ENCODE results near the gene DACT2.
"Not testable (repeated sequence)": the region's sequence is repeated elsewhere in the genome, so short reads cannot be mapped to it uniquely, and the experiment has no call there.

DACT2 gene

DNA sequence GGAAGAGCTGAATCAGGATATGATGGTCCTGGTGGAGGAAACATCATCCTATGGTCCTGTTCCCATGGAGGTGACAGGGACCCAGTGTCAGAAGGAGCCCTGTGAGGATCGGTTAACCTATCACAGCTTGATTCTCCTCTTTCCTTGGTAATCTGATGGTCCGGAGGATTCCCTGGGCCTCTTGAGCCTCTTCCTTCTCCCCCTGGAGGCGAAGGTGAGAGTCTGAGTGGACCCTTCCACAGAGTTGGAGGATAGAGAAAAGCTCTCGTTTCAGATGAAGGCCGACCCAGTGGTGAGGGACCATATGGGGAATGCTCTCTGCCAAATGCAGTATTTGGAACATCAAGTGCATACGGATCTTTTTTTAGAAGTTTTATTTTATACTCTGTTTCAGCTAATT is 32.1 kb downstream of the DACT2 start:
- not testable (repeated sequence) for H3K9ac ChIP-seq (ENCODE audit: low read depth, low read length); H3K9me3 ChIP-seq (ENCODE audit: control insufficient read depth, insufficient read depth, low read length); H3K4me3 ChIP-seq (ENCODE audit: low read depth, low read length); H3K4me1 ChIP-seq (ENCODE audit: control insufficient read depth, insufficient read depth, low read length); H3K27ac ChIP-seq (ENCODE audit: low read depth, low read length); H3K36me3 ChIP-seq (ENCODE audit: control insufficient read depth, insufficient read depth, low read length); H3K27me3 ChIP-seq (ENCODE audit: control insufficient read depth, insufficient read depth, low read length)

DNA sequence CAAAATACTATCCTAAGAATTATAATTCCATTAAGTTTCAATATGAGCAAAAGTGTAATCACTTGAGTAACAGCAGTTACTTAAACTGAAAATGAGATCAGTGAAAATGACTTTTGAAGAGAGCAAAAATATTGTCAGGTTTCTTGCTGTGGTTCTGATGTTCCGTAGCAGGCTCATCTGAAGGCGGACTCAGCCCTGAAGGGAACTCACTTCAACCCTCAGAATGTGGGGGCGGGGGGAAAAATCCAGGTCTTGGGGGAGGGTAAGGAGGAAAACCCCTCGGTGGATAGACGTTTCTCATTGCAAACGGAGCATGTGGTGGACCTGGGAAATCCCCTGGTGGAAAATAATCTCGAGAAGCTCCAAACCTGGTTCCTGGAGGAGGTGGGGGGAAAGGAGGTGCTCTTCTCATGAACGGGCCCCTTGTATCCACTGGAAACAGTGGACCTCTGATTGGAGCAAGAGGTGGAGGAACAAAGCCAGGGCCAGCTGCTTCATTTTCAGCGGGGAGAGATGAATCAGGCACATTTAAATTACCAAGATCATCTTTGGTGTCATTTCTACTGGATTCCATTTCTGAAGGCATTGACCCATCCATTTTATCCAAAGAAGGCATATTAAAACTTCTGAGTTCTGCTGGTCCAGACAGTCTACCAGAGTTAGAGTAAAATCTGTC is 32.7 kb downstream of the DACT2 start:
- H3K36me3 ChIP-seq (ENCODE audit: control insufficient read depth, insufficient read depth, low read length); H3K27me3 ChIP-seq (ENCODE audit: control insufficient read depth, insufficient read depth, low read length); H3K4me3 ChIP-seq (ENCODE audit: low read depth, low read length); H3K9ac ChIP-seq (ENCODE audit: low read depth, low read length); H3K27ac ChIP-seq (ENCODE audit: low read depth, low read length); H3K9me3 ChIP-seq (ENCODE audit: control insufficient read depth, insufficient read depth, low read length); H3K4me1 ChIP-seq (ENCODE audit: control insufficient read depth, insufficient read depth, low read length): not testable (repeated sequence)

DNA sequence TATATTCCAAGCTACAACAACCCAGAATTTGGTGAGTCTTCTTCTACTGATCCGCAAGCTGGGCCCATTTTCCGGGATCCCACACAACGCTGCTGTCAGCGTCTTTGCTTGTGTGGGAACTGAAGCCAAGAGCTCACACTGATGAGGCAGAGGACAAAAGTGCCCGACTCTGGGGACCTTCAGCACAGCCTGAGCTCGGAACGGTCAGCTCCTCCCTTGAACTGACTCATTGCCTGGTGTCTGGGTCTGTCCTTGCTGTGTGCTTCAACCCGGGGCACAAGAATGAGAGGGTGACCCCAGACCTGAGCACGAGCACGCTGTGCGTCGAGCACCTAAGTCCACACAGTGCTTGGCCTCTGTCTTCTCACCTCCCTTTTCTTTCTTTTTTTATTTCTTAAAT is 33.5 kb downstream of the DACT2 start:
- Histone ChIP-seq H3K4me3 (ENCODE audit: low read depth, low read length) (no peak overlapping the region), H3K27ac (ENCODE audit: low read depth, low read length) (no peak overlapping the region), H3K4me1 (ENCODE audit: control insufficient read depth, insufficient read depth, low read length) (no peaks in the 10 kb centered on the region), H3K9ac (ENCODE audit: low read depth, low read length) (no peak overlapping the region), H3K27me3 (ENCODE audit: control insufficient read depth, insufficient read depth, low read length) (no peaks in the 10 kb centered on the region), H3K9me3 (ENCODE audit: control insufficient read depth, insufficient read depth, low read length) (no peaks in the 10 kb centered on the region), H3K36me3 (ENCODE audit: control insufficient read depth, insufficient read depth, low read length) (no peaks in the 10 kb centered on the region)

DNA sequence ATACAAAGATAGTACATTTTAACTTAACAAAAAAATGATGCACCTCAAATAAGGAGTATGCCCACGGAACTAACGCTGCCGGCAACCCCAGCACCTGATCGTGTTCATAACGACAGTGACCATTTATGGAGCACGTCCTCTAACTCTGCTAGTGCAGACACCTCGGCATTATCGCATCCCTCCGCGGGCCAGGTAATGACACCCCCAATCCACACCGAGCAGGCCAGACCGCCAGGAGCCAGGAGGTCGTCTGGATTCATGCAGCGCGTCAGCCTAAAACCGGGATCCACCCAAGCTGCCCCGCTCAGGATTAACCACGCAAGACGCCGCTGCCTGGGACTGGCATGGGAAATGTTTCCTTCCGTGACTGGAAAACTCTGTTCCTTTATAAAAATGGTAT is 34.1 kb downstream of the DACT2 start:
- Histone ChIP-seq H3K27ac (ENCODE audit: low read depth, low read length) (no peak overlapping the region), H3K4me3 (ENCODE audit: low read depth, low read length) (no peak overlapping the region), H3K9me3 (ENCODE audit: control insufficient read depth, insufficient read depth, low read length) (no peaks in the 10 kb centered on the region), H3K9ac (ENCODE audit: low read depth, low read length) (no peak overlapping the region), H3K36me3 (ENCODE audit: control insufficient read depth, insufficient read depth, low read length) (no peaks in the 10 kb centered on the region), H3K27me3 (ENCODE audit: control insufficient read depth, insufficient read depth, low read length) (no peaks in the 10 kb centered on the region), H3K4me1 (ENCODE audit: control insufficient read depth, insufficient read depth, low read length) (no peaks in the 10 kb centered on the region)

DNA sequence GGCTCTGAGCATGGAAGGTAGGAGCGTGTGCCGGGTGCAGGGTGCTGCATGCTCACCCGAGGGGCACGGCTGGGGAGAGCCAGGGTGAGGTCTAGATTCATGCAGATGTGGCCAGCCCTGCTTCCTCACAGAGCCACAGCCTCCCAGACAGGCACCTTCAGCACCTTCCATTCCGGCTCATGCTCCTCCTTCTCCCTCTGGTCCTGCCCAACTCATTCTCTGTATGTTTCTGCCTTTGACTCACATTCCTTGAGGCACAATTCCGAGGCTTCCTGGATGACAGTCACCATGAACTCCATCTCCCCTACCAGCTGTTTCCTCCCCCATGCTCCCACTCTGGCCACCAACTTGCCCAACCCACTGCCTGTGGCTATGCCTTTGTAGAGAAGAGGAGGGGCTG is 35.4 kb downstream of the DACT2 start:
- Histone ChIP-seq H3K36me3 (ENCODE audit: control insufficient read depth, insufficient read depth, low read length) (no peaks in the 10 kb centered on the region), H3K27me3 (ENCODE audit: control insufficient read depth, insufficient read depth, low read length) (no peaks in the 10 kb centered on the region), H3K27ac (ENCODE audit: low read depth, low read length) (no peak overlapping the region), H3K4me3 (ENCODE audit: low read depth, low read length) (no peak overlapping the region), H3K9ac (ENCODE audit: low read depth, low read length) (no peak overlapping the region), H3K4me1 (ENCODE audit: control insufficient read depth, insufficient read depth, low read length) (no peaks in the 10 kb centered on the region), H3K9me3 (ENCODE audit: control insufficient read depth, insufficient read depth, low read length) (no peaks in the 10 kb centered on the region)

DNA sequence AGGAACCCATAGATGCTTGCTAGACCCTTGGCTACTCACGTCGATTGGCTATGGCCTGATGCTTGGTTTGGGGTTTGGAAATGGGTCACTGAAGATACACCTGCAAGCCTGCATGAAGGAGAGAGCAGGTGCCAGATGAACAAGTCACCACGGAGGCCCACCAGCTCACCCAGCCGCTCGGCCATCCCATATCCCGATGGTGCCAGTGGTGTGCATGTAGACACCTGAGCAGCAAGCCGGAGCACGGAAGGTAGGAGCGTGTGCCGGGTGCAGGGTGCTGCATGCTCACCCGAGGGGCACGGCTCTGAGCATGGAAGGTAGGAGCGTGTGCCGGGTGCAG is 35.9 kb downstream of the DACT2 start:
- H3K36me3 ChIP-seq (ENCODE audit: control insufficient read depth, insufficient read depth, low read length) = no peaks in the 10 kb centered on the region
- H3K9ac ChIP-seq (ENCODE audit: low read depth, low read length) = no peak overlapping the region
- no peaks in the 10 kb centered on the region for H3K9me3 ChIP-seq (ENCODE audit: control insufficient read depth, insufficient read depth, low read length)
- H3K4me1 ChIP-seq (ENCODE audit: control insufficient read depth, insufficient read depth, low read length) = no peaks in the 10 kb centered on the region
- H3K27me3 ChIP-seq (ENCODE audit: control insufficient read depth, insufficient read depth, low read length) = no peaks in the 10 kb centered on the region
- no peak overlapping the region for H3K27ac ChIP-seq (ENCODE audit: low read depth, low read length)
- no peak overlapping the region for H3K4me3 ChIP-seq (ENCODE audit: low read depth, low read length)

DNA sequence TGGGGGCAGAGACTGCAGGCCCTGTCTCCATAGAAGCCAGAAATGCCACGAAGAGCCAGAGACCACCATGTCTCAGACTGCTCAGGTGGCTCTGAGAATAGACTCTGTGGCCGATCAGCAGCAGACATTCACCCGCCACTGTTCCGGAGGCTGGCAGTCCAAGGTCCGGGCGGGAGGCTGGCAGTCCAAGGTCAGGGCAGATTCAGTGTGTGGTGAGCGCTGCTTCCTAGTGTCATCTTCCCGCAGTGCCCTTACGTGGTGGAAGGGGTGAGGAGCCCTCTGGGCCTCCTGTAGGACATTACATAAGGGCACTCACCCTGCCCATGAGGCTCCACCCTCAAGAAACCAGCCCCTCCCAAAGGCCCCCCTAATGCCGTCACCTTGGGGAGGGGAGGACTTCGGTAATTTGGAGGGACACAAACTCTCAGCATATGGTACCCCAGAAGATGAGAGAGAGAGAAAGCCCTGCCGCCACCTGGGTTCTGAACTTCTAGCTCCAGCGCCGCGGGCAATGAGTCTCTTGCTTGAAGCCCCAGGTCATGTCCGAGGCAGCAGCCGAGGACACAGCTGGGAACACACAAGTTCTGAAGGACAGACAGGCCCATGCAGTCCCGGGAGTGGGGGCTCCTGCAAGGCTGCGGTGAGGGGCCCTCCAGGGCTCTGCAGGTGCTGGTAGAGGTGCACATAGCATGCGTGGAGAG is 36.4 kb downstream of the DACT2 start:
- Histone ChIP-seq H3K9ac (ENCODE audit: low read depth, low read length) (no peak overlapping the region), H3K4me1 (ENCODE audit: control insufficient read depth, insufficient read depth, low read length) (no peaks in the 10 kb centered on the region), H3K27me3 (ENCODE audit: control insufficient read depth, insufficient read depth, low read length) (no peaks in the 10 kb centered on the region), H3K36me3 (ENCODE audit: control insufficient read depth, insufficient read depth, low read length) (no peaks in the 10 kb centered on the region), H3K4me3 (ENCODE audit: low read depth, low read length) (no peak overlapping the region), H3K27ac (ENCODE audit: low read depth, low read length) (no peak overlapping the region), H3K9me3 (ENCODE audit: control insufficient read depth, insufficient read depth, low read length) (no peaks in the 10 kb centered on the region)

DNA sequence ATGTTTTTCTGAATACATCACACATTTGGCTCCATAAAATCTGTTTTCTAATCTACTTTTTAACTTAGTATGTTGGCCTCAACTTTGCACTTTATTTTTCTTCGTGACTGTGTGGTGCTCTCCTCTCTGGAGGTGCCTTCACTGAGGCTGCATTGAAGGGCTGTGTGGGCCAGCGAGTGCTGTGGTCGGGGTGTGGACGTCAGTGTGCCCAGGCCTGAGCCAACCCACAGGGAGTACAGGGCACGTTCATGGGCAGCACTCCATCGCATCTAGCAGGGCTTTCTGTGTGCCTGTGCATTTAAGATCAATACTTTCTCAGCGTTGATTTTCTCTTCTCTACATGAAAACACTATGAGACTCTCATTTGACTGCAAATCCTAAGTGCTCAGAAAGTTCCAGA is 37.8 kb downstream of the DACT2 start:
- no peak overlapping the region for H3K9ac ChIP-seq (ENCODE audit: low read depth, low read length)
- H3K4me3 ChIP-seq (ENCODE audit: low read depth, low read length) = no peak overlapping the region
- H3K36me3 ChIP-seq (ENCODE audit: control insufficient read depth, insufficient read depth, low read length) = no peaks in the 10 kb centered on the region
- H3K27me3 ChIP-seq (ENCODE audit: control insufficient read depth, insufficient read depth, low read length) = no peaks in the 10 kb centered on the region
- H3K4me1 ChIP-seq (ENCODE audit: control insufficient read depth, insufficient read depth, low read length) = no peaks in the 10 kb centered on the region
- no peaks in the 10 kb centered on the region for H3K9me3 ChIP-seq (ENCODE audit: control insufficient read depth, insufficient read depth, low read length)
- H3K27ac ChIP-seq (ENCODE audit: low read depth, low read length) = no peak overlapping the region

DNA sequence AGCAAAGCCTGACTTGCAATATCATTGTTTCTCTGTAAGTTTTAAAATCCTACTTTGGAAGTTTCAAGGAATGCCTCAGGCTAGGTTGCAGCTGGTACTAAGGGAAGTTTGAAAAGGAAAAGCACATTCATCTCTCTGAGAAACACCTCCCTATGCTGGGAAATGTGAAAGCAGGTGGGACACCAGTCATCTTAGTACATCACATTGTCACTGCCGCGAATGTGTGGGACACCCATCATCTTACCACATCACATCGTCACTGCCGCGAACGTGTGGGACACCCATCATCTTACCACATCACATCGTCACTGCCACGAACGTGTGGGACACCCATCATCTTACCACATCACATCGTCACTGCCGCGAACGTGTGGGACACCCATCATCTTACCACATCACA is 38.3 kb downstream of the DACT2 start:
- not testable (repeated sequence) for H3K4me1 ChIP-seq (ENCODE audit: control insufficient read depth, insufficient read depth, low read length); H3K36me3 ChIP-seq (ENCODE audit: control insufficient read depth, insufficient read depth, low read length); H3K4me3 ChIP-seq (ENCODE audit: low read depth, low read length); H3K27me3 ChIP-seq (ENCODE audit: control insufficient read depth, insufficient read depth, low read length); H3K27ac ChIP-seq (ENCODE audit: low read depth, low read length); H3K9ac ChIP-seq (ENCODE audit: low read depth, low read length); H3K9me3 ChIP-seq (ENCODE audit: control insufficient read depth, insufficient read depth, low read length)

DNA sequence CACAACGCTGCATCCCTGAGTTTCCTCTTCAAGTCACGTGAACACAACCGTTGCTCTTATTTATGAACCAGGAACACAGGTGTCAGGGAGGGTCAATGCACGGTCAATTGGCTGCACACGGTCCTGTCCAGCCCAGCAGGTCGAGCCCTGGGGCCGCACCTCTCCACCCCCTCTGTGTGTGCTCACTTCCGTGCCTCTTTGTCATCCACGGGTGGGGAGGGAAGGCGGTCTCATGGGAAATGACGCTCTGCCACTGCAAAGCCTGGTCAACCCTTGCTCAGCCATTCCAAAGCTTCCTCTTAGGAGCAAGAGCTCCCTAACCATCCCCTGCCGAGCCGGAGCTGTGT is 38.7 kb downstream of the DACT2 start:
- Histone ChIP-seq H3K9ac (ENCODE audit: low read depth, low read length) (no peak overlapping the region), H3K27me3 (ENCODE audit: control insufficient read depth, insufficient read depth, low read length) (no peaks in the 10 kb centered on the region), H3K27ac (ENCODE audit: low read depth, low read length) (no peak overlapping the region), H3K36me3 (ENCODE audit: control insufficient read depth, insufficient read depth, low read length) (no peaks in the 10 kb centered on the region), H3K4me3 (ENCODE audit: low read depth, low read length) (no peak overlapping the region), H3K4me1 (ENCODE audit: control insufficient read depth, insufficient read depth, low read length) (no peaks in the 10 kb centered on the region), H3K9me3 (ENCODE audit: control insufficient read depth, insufficient read depth, low read length) (no peaks in the 10 kb centered on the region)

DNA sequence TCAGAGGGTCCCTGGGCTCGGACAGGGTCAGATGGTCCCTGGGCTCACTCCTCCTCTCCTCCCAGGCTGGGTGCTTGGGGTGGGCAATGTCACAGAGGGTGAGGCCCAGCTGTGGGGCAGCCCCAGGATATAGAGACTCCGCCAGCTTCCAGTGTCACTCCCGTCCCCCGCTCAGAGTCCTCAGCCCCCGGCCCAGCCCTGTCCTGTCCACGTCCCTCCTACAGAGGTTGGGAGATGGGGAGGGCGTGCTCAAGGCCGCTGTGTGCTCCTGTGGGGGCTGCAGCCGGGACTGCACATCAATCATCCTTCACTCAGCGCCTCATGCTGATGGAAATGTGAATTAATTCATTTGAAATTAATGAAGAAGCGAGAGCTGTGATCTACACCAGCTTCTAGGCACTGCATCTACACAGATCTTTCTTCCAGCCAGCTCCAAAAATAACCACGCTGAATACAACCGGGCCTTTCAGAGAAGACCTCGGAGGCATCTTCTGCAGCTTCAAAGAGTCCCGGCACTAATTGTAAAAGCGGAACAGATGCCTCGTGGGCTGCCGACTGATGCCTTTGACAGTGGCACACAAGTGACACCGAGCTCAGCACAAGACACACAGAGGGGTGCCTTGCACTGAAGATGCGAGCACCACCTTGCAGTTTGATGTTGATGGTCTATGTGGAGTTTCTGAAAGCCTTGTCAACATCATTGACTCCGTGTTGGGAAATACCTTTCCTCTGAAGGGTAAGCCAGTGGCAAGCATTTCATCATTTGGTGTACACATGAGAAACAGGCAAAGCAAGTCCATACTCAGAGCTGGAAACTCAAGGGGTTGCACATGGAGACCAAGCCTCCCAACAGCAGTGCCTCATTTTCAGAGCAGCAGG is 39.3 kb downstream of the DACT2 start:
- Histone ChIP-seq H3K27ac (ENCODE audit: low read depth, low read length) (no peak overlapping the region), H3K27me3 (ENCODE audit: control insufficient read depth, insufficient read depth, low read length) (no peaks in the 10 kb centered on the region), H3K4me3 (ENCODE audit: low read depth, low read length) (no peak overlapping the region), H3K9me3 (ENCODE audit: control insufficient read depth, insufficient read depth, low read length) (no peaks in the 10 kb centered on the region), H3K9ac (ENCODE audit: low read depth, low read length) (no peak overlapping the region), H3K4me1 (ENCODE audit: control insufficient read depth, insufficient read depth, low read length) (no peaks in the 10 kb centered on the region), H3K36me3 (ENCODE audit: control insufficient read depth, insufficient read depth, low read length) (no peaks in the 10 kb centered on the region)

Data from HUES48 (cell line).